Stimulated activated naive CD4-positive, alpha-beta T cell treated with Interleukin-2 at 50 U/mL for 16 hours (primary cell): ENCODE results near the gene BNIP3.

Experiments used
- DNase-seq: peaks from one replicate; lab custom pipeline; 2025; lab: John Stamatoyannopoulos, UW

Gene BNIP3

GRCh38 chr10:131929122-131929845 lies 52.4 kb downstream of the BNIP3 start:
- no peak for DNase-seq

GRCh38 chr10:131928248-131929095 lies 53.3 kb downstream of the BNIP3 start:
- DNase-seq: peak; percentile 43

GRCh38 chr10:131926743-131927595 lies 54.8 kb downstream of the BNIP3 start:
- DNase-seq: no peak

GRCh38 chr10:131926253-131926652 lies 55.5 kb downstream of the BNIP3 start:
- no peak for DNase-seq

- DNase-seq: no peak
Measured at GRCh38 chr10:131925716-131926115, 56.0 kb downstream of the BNIP3 start.

- no peak for DNase-seq
Measured at GRCh38 chr10:131925011-131925649, 56.6 kb downstream of the BNIP3 start.

GRCh38 chr10:131923038-131923756 lies 58.5 kb downstream of the BNIP3 start:
- no peak for DNase-seq

- no peak for DNase-seq
Measured at GRCh38 chr10:131921184-131921583, 60.5 kb downstream of the BNIP3 start.

DNA sequence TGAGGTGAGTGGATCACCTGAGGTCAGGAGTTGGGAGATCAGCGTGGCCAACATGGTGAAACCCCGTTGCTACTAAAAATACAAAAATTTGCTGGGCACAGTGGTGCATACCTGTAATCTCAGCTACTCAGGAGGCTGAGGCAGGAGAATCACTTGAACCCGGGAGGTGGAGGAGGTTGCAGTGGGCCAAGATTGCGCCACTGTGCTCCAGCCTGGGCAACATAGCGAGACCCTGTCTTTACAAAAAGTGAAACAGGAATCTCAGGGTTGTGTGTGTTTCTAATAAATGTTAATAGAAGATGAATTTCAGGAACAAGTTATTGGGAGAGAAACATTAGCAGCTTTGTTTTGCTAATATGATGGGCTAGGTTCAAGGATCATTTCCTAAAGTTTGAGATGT lies 61.0 kb downstream of the BNIP3 start:
- DNase-seq: no peak

- peak; percentile 66 for DNase-seq
Measured at GRCh38 chr10:131920151-131920550, 61.6 kb downstream of the BNIP3 start.

DNA sequence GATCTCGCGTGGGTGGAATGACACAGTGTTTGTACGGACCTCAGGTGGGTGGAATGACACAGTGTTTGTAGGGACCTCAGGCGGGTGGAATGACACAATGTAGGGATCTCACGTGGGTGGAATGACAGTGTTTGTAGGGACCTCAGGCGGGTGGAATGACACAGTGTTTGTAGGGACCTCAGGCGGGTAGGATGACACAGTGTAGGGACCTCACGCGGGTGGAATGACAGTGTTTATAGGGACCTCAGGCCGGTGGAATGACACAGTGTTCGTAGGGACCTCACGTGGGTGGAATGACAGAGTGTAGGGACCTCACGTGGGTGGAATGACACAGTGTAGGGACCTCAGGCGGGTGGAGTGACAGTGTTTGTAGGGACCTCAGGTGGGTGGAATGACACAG lies 62.3 kb downstream of the BNIP3 start:
- DNase-seq: peak; percentile 44
